GM18868 (cell line): Measurements from ENCODE around the gene PHF3.

Experiments used
- ATAC-seq: cut with Tn5 transposase; IDR thresholded peaks from one replicate; pipeline ENCODE4 v1.9.1; 2021; ENCODE audit warnings: mild to moderate bottlenecking, moderate library complexity; ENCODE audit not compliant: unreplicated experiment

PHF3 gene

GRCh38 chr6:63759605-63760105 is 124.1 kb downstream of the PHF3 start:
- ATAC-seq = no peak

GRCh38 chr6:63760199-63760598 is 124.6 kb downstream of the PHF3 start:
- no peak for ATAC-seq

DNA sequence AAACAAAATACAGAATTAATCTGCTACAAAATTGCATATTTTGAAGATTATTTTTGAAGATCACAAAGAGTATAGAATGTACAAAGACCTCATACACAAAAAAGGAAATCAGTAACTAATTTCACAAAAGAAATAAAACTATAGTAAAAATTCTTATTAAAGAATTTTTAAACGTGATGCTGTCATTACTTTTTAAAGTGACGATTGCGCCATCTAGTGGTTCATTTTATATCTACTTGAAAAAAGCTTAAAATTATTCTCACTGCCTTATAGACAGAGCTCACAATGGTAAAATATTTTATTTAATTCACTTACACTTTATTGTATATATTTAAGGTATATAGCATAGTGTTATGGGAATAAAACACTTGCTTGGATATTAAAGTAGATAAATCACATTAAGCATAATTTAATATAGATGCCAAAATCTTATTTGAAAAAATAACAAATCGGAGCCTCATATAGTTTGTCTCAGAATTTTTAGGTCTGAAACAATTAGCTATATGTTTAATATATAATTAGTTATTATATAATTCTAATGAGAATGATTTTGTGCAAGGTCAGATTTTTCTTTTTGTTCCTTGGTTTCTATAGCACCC is 128.8 kb downstream of the PHF3 start:
- ATAC-seq = peak; percentile 54
